Measurements from ENCODE around the gene PNRC2. TPM values are rescaled to one million over a fixed set of nuclear protein-coding genes. Genes with fewer than 3 reads are reported as not detected.

PNRC2 gene
- total RNA-seq, 4 donors from 2014 or later = 42.6 to 123 (median 88.7) TPM

DNA sequence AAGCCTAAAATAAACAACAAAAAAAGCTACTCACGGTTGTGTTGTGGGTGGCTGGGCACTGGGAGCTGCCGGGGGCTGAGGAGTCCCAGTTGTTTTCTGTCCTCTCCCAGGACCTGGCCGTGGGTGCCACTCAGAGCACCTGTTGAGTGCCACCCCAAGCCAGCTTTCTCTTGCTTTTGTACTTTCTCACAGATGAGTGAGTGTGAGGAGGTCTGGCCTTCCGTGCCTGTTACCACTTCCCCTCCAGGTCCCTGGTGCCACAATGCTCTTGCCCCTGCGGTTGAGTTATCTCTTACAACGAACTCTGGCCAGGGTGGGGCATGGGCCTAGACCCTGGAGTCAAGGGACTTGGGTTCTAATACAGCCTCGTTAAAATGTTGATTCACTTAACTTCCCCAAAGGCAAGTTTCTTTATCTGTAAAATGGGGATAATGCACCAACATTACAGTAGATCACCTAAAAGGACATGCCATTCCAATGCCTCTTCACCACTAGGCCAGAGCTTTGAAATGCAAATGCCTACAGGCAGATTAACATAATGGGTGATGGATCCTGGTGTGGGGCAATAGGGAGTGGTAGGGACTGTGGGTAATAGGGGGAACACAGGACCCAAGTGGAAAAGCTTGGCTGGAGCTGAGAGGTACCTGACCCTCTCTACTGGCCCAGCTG, 46.3 kb upstream of the PNRC2 start, which contains the start of gene CNR2:
Gene CNR2 (minus strand): TSS at position 151 of the 669 bp plus-strand sequence. CDS start 37,745 bp downstream, outside the sequence.
- H3K27ac ChIP-seq = no peak within 1 kb of the TSS
- TF ChIP-seq POLR2A (IDR thresholded peaks at IDR 0.05) = peak in 1 of 4 donors; percentile 44
- TF ChIP-seq, protein P1, sequence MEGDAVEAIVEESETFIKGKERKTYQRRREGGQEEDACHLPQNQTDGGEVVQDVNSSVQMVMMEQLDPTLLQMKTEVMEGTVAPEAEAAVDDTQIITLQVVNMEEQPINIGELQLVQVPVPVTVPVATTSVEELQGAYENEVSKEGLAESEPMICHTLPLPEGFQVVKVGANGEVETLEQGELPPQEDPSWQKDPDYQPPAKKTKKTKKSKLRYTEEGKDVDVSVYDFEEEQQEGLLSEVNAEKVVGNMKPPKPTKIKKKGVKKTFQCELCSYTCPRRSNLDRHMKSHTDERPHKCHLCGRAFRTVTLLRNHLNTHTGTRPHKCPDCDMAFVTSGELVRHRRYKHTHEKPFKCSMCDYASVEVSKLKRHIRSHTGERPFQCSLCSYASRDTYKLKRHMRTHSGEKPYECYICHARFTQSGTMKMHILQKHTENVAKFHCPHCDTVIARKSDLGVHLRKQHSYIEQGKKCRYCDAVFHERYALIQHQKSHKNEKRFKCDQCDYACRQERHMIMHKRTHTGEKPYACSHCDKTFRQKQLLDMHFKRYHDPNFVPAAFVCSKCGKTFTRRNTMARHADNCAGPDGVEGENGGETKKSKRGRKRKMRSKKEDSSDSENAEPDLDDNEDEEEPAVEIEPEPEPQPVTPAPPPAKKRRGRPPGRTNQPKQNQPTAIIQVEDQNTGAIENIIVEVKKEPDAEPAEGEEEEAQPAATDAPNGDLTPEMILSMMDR (IDR thresholded peaks at IDR 0.05) = no peak
- H3K9me3 ChIP-seq = no peaks in the 10 kb centered on the region
- WGBS, 2 donors = 43 to 68% methylated on average over 4 to 6 of the region's 7 CpGs
- H3K4me3 ChIP-seq = no peak within 1 kb of the TSS
- H3K36me3 ChIP-seq = no peaks in the 10 kb centered on the region
- peak; percentile 21 for DNase-seq
- H3K4me1 ChIP-seq = peaks cover 0 to 13% (median 0%) of the 10 kb centered on the region in 3 donors
- intact Hi-C loops (cut with DNase I) = no loop called here
- peaks cover 0 to 18% (median 0%) of the 10 kb centered on the region in 4 donors for H3K27me3 ChIP-seq

GRCh38 chr1:23914921-23915320, 44.7 kb upstream of the PNRC2 start:
- Histone ChIP-seq H3K27me3 (peaks cover 0 to 4% (median 0%) of the 10 kb centered on the region in 4 donors), H3K4me1 (peaks cover 0 to 8% (median 1%) of the 10 kb centered on the region in 3 donors), H3K9me3 (no peaks in the 10 kb centered on the region), H3K27ac (no peak overlapping the region), H3K36me3 (no peaks in the 10 kb centered on the region), H3K4me3 (no peak overlapping the region)
- WGBS, 2 donors = 85 to 96% methylated on average over 4 of the region's 4 CpGs
- no peak for TF ChIP-seq POLR2A (IDR thresholded peaks at IDR 0.05)
- TF ChIP-seq, protein P1 (IDR thresholded peaks at IDR 0.05) = no peak
- intact Hi-C loops (cut with DNase I) = no loop called here
- DNase-seq = no peak

GRCh38 chr1:23915466-23915865, 44.2 kb upstream of the PNRC2 start:
- whole genome bisulfite sequencing, 2 donors = 92 to 97% methylated on average over 5 of the region's 5 CpGs
- DNase-seq = no peak

GRCh38 chr1:23916209-23917131, 43.2 kb upstream of the PNRC2 start:
- DNase-seq = no peak
- H3K36me3 ChIP-seq = no peaks in the 10 kb centered on the region
- intact Hi-C loops (cut with DNase I) = no loop called here
- WGBS, 2 donors = 45 to 48% methylated on average over 10 to 11 of the region's 12 CpGs
- H3K4me3 ChIP-seq = no peak overlapping the region
- H3K9me3 ChIP-seq = no peaks in the 10 kb centered on the region
- H3K27me3 ChIP-seq = no peaks in the 10 kb centered on the region
- H3K27ac ChIP-seq = no peak overlapping the region
- no peak for TF ChIP-seq POLR2A (IDR thresholded peaks at IDR 0.05)
- TF ChIP-seq, protein P1 (IDR thresholded peaks at IDR 0.05) = peak in 5 of 6 experiments; percentile 34 to 50 (median 44)
- peaks cover 0 to 18% (median 3%) of the 10 kb centered on the region in 3 donors for H3K4me1 ChIP-seq

More at GRCh38 chr1:23915466-23915865, 44.2 kb upstream of the PNRC2 start:
- Histone ChIP-seq H3K36me3 (no peaks in the 10 kb centered on the region), H3K4me3 (no peak overlapping the region), H3K4me1 (peaks cover 0 to 13% (median 3%) of the 10 kb centered on the region in 3 donors), H3K9me3 (no peaks in the 10 kb centered on the region), H3K27ac (no peak overlapping the region), H3K27me3 (peaks cover 0 to 4% (median 0%) of the 10 kb centered on the region in 4 donors)
- intact Hi-C loops (cut with DNase I) = no loop called here
- no peak for TF ChIP-seq POLR2A (IDR thresholded peaks at IDR 0.05)
- TF ChIP-seq, protein P1 (IDR thresholded peaks at IDR 0.05) = no peak
